Testis (tissue), 3 donors: ENCODE measurements around the gene FGFR2. TPM values are rescaled to one million over a fixed set of nuclear protein-coding genes. Genes with fewer than 3 reads are reported as not detected.

Source experiments
- DNase-seq: peaks from one replicate; pipeline ENCODE4 v3.0.0-alpha.2; 2019
- H3K27ac ChIP-seq, 2 donors: fragments of 200-600 bp; sonication (generic); one replicate each; pipeline ENCODE4 v1.5.1; 2019
- H3K27me3 ChIP-seq: fragments of 200-600 bp; sonication (generic); one replicate; pipeline ENCODE4 v1.5.1; 2019
- H3K36me3 ChIP-seq: fragments of 200-600 bp; sonication (generic); one replicate; pipeline ENCODE4 v1.5.1; 2017; ENCODE audit warnings: low read depth; ENCODE audit errors: missing control alignments
- H3K4me1 ChIP-seq: fragments of 200-600 bp; sonication (generic); one replicate; pipeline ENCODE4 v1.5.1; 2019
- H3K4me3 ChIP-seq, 2 donors: fragments of 200-600 bp; sonication (generic); one replicate each; pipeline ENCODE4 v1.5.1; 2017 to 2019
- H3K9me3 ChIP-seq: fragments of 200-600 bp; sonication (generic); one replicate; pipeline ENCODE4 v1.5.1; 2017
- POLR2A ChIP-seq: fragments of 450-650 bp; IDR thresholded peaks from one replicate; pipeline ENCODE4 v1.6.1; 2017; ENCODE audit warnings: antibody characterized with exemption, mild to moderate bottlenecking, moderate library complexity
- WGBS, 2 donors: methylation state at CpG; one replicate each; pipeline ENCODE4 v1.1.5; 2018; 5-methylcytosine and 5-hydroxymethylcytosine counted together
- intact Hi-C: fragments of 100-400 bp; cut with DNase I; formaldehyde crosslinking; loops from one replicate; pipeline ENCODE4 v1.15.1; 2023; ENCODE audit warnings: low total_unique reads
- polyA plus RNA-seq: library from polyadenylated mRNA; stranded (reverse); fragments of 350-450 nt; fragmentation: Illumina TruSeq; extraction: RNeasy Lipid Tissue Mini Kit (QIAGEN cat#74804); gene quantifications from one replicate; pipeline ENCODE4 v1.2.3, GENCODE V29; 2014; ENCODE audit warnings: low read depth, low replicate concordance; ENCODE audit not compliant: insufficient read depth
- total RNA-seq, 2 donors: library from RNA; depleted of rRNA; stranded (reverse); fragments of >200 nt; gene quantifications; one replicate each; pipeline ENCODE4 v1.2.3, GENCODE V29; 2016
- TF ChIP-seq, protein P1 (sequence below), 3 experiments: fragments of 450-650 bp in 2 of 3; fragments of 200-600 bp in 1 of 3; sonication (generic) in 1 of 3; IDR thresholded peaks; one replicate each; pipeline ENCODE4 v1.5.1; 2016 to 2019; ENCODE audit warnings: antibody characterized with exemption in 3 of 3, mild to moderate bottlenecking in 2 of 3, moderate library complexity in 1 of 3

The FGFR2 gene
- total and polyA plus RNA-seq, 3 donors from 2014 or later = 23.2 to 28.9 (median 23.4) TPM

GRCh38 chr10:121592155-121592890, 5.9 kb downstream of the FGFR2 start:
- no peaks in the 10 kb centered on the region for H3K9me3 ChIP-seq
- no peak overlapping the region for H3K4me3 ChIP-seq
- WGBS, 2 donors = 94 to 96% methylated on average over 18 of the region's 18 CpGs
- DNase-seq = no peak
- H3K36me3 ChIP-seq = no peaks in the 10 kb centered on the region
- TF ChIP-seq, protein P1, sequence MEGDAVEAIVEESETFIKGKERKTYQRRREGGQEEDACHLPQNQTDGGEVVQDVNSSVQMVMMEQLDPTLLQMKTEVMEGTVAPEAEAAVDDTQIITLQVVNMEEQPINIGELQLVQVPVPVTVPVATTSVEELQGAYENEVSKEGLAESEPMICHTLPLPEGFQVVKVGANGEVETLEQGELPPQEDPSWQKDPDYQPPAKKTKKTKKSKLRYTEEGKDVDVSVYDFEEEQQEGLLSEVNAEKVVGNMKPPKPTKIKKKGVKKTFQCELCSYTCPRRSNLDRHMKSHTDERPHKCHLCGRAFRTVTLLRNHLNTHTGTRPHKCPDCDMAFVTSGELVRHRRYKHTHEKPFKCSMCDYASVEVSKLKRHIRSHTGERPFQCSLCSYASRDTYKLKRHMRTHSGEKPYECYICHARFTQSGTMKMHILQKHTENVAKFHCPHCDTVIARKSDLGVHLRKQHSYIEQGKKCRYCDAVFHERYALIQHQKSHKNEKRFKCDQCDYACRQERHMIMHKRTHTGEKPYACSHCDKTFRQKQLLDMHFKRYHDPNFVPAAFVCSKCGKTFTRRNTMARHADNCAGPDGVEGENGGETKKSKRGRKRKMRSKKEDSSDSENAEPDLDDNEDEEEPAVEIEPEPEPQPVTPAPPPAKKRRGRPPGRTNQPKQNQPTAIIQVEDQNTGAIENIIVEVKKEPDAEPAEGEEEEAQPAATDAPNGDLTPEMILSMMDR (IDR thresholded peaks at IDR 0.05) = no peak
- TF ChIP-seq POLR2A = no peak
- intact Hi-C loops = no loop called here
- H3K27ac ChIP-seq = no peak overlapping the region
- no peaks in the 10 kb centered on the region for H3K27me3 ChIP-seq
- peaks cover 10% of the 10 kb centered on the region for H3K4me1 ChIP-seq

GRCh38 chr10:121591186-121591585, 7.1 kb downstream of the FGFR2 start:
- Histone ChIP-seq H3K36me3 (no peaks in the 10 kb centered on the region), H3K27me3 (no peaks in the 10 kb centered on the region), H3K9me3 (no peaks in the 10 kb centered on the region), H3K4me1 (peaks cover 10% of the 10 kb centered on the region), H3K4me3 (no peak overlapping the region), H3K27ac (no peak overlapping the region)
- TF ChIP-seq, protein P1 (IDR thresholded peaks at IDR 0.05) = no peak
- no peak for TF ChIP-seq POLR2A
- DNase-seq = no peak
- intact Hi-C loops = no loop called here
- WGBS, 2 donors = 81 to 86% methylated on average over 6 of the region's 6 CpGs

DNA sequence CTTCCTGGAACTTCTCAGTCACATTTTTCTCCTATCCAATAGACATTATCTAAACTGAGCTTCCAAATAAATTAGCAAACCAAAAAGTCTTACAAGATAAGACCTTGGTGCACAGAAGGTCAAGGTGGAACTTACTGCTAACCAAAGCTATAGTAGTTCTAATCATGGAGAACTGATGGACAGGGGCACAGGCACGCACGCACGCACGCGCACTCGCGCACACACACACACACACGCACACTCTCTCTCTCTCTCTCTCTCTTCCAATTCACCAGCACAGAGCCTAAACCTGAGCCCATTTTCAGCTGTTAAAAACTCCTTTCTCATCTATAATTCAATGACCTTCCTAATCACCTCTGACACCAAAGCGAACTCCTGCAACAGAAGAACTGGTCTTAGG, 7.5 kb downstream of the FGFR2 start:
- no peak for DNase-seq
- WGBS, 2 donors = 82 to 91% methylated on average over 9 of the region's 9 CpGs
- Histone ChIP-seq H3K4me3 (no peak overlapping the region), H3K27me3 (no peaks in the 10 kb centered on the region), H3K36me3 (no peaks in the 10 kb centered on the region), H3K9me3 (no peaks in the 10 kb centered on the region), H3K4me1 (peaks cover 6% of the 10 kb centered on the region), H3K27ac (no peak overlapping the region)
- intact Hi-C loops = no loop called here
- no peak for TF ChIP-seq POLR2A
- TF ChIP-seq, protein P1 (IDR thresholded peaks at IDR 0.05) = no peak

GRCh38 chr10:121589553-121589952, 8.7 kb downstream of the FGFR2 start:
- Histone ChIP-seq H3K9me3 (no peaks in the 10 kb centered on the region), H3K4me3 (no peak overlapping the region), H3K36me3 (no peaks in the 10 kb centered on the region), H3K27me3 (no peaks in the 10 kb centered on the region), H3K4me1 (no peaks in the 10 kb centered on the region), H3K27ac (no peak overlapping the region)
- WGBS, 2 donors = 89 to 94% methylated on average over 3 of the region's 3 CpGs
- TF ChIP-seq, protein P1 (IDR thresholded peaks at IDR 0.05) = no peak
- no peak for TF ChIP-seq POLR2A
- intact Hi-C loops = no loop called here
- no peak for DNase-seq

- Histone ChIP-seq H3K4me1 (peaks cover 5% of the 10 kb centered on the region), H3K27me3 (no peaks in the 10 kb centered on the region), H3K27ac (no peak overlapping the region), H3K9me3 (no peaks in the 10 kb centered on the region), H3K4me3 (no peak overlapping the region), H3K36me3 (no peaks in the 10 kb centered on the region)
- no peak for TF ChIP-seq POLR2A
- TF ChIP-seq, protein P1 (IDR thresholded peaks at IDR 0.05) = no peak
- WGBS, 2 donors = 92 to 94% methylated on average over 1 of the region's 1 CpG
- intact Hi-C loops = no loop called here
- DNase-seq = no peak
Observed at GRCh38 chr10:121583857-121584256, 14.4 kb downstream of the FGFR2 start.
